Measurements from ENCODE around the gene GAP43. TPM values are rescaled to one million over a fixed set of nuclear protein-coding genes. Genes with fewer than 3 reads are reported as not detected.
A peak's percentile ranks its signal among the peaks of the same experiment; 100 is the strongest.

The GAP43 gene
- total RNA-seq, 1 donor from 2014 or later, result 17.4 TPM

GRCh38 chr3:115758076-115758763, 134.9 kb downstream of the GAP43 start:
- no peaks in the 10 kb centered on the region for H3K27me3 Mint-ChIP-seq (ENCODE audit: low read depth, unreplicated experiment)
- Histone ChIP-seq H3K4me3 (ENCODE audit: insufficient read depth, low read depth, low read length) (no peak overlapping the region), H3K27ac (ENCODE audit: low read depth, low read length) (no peak overlapping the region)

GRCh38 chr3:115760716-115761115, 137.4 kb downstream of the GAP43 start:
- H3K36me3 ChIP-seq (ENCODE audit: insufficient read depth, low read length), result no peaks in the 10 kb centered on the region
- no peaks in the 10 kb centered on the region for H3K9me3 ChIP-seq (ENCODE audit: insufficient read depth, low read depth, low read length)
- H3K4me1 Mint-ChIP-seq (ENCODE audit: low read depth, unreplicated experiment), result peaks cover 5% of the 10 kb centered on the region
- H3K27ac Mint-ChIP-seq (ENCODE audit: unreplicated experiment), result no peak overlapping the region
- no peaks in the 10 kb centered on the region for H3K36me3 Mint-ChIP-seq (ENCODE audit: low read depth, unreplicated experiment)
- no peaks in the 10 kb centered on the region for H4K20me1 ChIP-seq (ENCODE audit: insufficient read depth, low read length)
- no peaks in the 10 kb centered on the region for H3K9me3 Mint-ChIP-seq (ENCODE audit: unreplicated experiment)
- H3K4me3 Mint-ChIP-seq (ENCODE audit: unreplicated experiment), result no peak overlapping the region
- no peak overlapping the region for H3K4me3 ChIP-seq (ENCODE audit: insufficient read depth, low read depth, low read length)
- H3K27me3 ChIP-seq (ENCODE audit: insufficient read depth, low read length), result no peaks in the 10 kb centered on the region
- DNase-seq (ENCODE audit: low read depth) (no peak), FAIRE-seq (no peak)
- H2AFZ ChIP-seq (ENCODE audit: low read depth, low read length), result no peak overlapping the region
- peaks cover 1% of the 10 kb centered on the region for H3K4me1 ChIP-seq (ENCODE audit: insufficient read depth, low read length)
- H3K27ac ChIP-seq (ENCODE audit: low read depth, low read length), result no peak overlapping the region
- no peak overlapping the region for H3K4me2 ChIP-seq (ENCODE audit: low read length)
- H3K27me3 Mint-ChIP-seq (ENCODE audit: low read depth, unreplicated experiment), result no peaks in the 10 kb centered on the region
- H3K79me2 ChIP-seq (ENCODE audit: insufficient read depth, low read length), result no peaks in the 10 kb centered on the region
- H3K9ac ChIP-seq (ENCODE audit: low read length), result no peak overlapping the region
- no peak for TF ChIP-seq EZH2 (IDR thresholded peaks at IDR 0.05; ENCODE audit: insufficient read depth, low read length)
- TF ChIP-seq CTCF (IDR thresholded peaks at IDR 0.05; ENCODE audit: insufficient read depth, low read depth, low read length), result no peak

More at GRCh38 chr3:115758076-115758763, 134.9 kb downstream of the GAP43 start:
- H3K36me3 ChIP-seq (ENCODE audit: insufficient read depth, low read length), result no peaks in the 10 kb centered on the region
- Mint-ChIP-seq H3K4me3 (ENCODE audit: unreplicated experiment) (no peak overlapping the region), H3K9me3 (ENCODE audit: unreplicated experiment) (peaks cover 7% of the 10 kb centered on the region), H3K4me1 (ENCODE audit: low read depth, unreplicated experiment) (peaks cover 5% of the 10 kb centered on the region), H3K36me3 (ENCODE audit: low read depth, unreplicated experiment) (no peaks in the 10 kb centered on the region), H3K27ac (ENCODE audit: unreplicated experiment) (no peak overlapping the region)
- H4K20me1 ChIP-seq (ENCODE audit: insufficient read depth, low read length), result no peaks in the 10 kb centered on the region
- DNase-seq (ENCODE audit: low read depth) (peak; percentile 20), FAIRE-seq (no peak)
- H3K79me2 ChIP-seq (ENCODE audit: insufficient read depth, low read length), result no peaks in the 10 kb centered on the region
- no peaks in the 10 kb centered on the region for H3K27me3 ChIP-seq (ENCODE audit: insufficient read depth, low read length)
- no peaks in the 10 kb centered on the region for H3K9me3 ChIP-seq (ENCODE audit: insufficient read depth, low read depth, low read length)
- H3K9ac ChIP-seq (ENCODE audit: low read length), result no peak overlapping the region
- H2AFZ ChIP-seq (ENCODE audit: low read depth, low read length), result no peak overlapping the region
- H3K4me1 ChIP-seq (ENCODE audit: insufficient read depth, low read length), result no peaks in the 10 kb centered on the region
- H3K4me2 ChIP-seq (ENCODE audit: low read length), result peak overlapping the region; percentile 16
- TF ChIP-seq CTCF (IDR thresholded peaks at IDR 0.05; ENCODE audit: insufficient read depth, low read depth, low read length) (no peak), EZH2 (IDR thresholded peaks at IDR 0.05; ENCODE audit: insufficient read depth, low read length) (no peak)

GRCh38 chr3:115761927-115762305, 138.6 kb downstream of the GAP43 start:
- TF ChIP-seq EZH2 (IDR thresholded peaks at IDR 0.05; ENCODE audit: insufficient read depth, low read length) (no peak), CTCF (IDR thresholded peaks at IDR 0.05; ENCODE audit: insufficient read depth, low read depth, low read length) (no peak)
- Histone ChIP-seq H3K79me2 (ENCODE audit: insufficient read depth, low read length) (no peaks in the 10 kb centered on the region), H3K4me1 (ENCODE audit: insufficient read depth, low read length) (peaks cover 13% of the 10 kb centered on the region), H4K20me1 (ENCODE audit: insufficient read depth, low read length) (no peaks in the 10 kb centered on the region), H2AFZ (ENCODE audit: low read depth, low read length) (no peak overlapping the region), H3K9ac (ENCODE audit: low read length) (no peak overlapping the region), H3K36me3 (ENCODE audit: insufficient read depth, low read length) (no peaks in the 10 kb centered on the region), H3K27me3 (ENCODE audit: insufficient read depth, low read length) (no peaks in the 10 kb centered on the region), H3K9me3 (ENCODE audit: insufficient read depth, low read depth, low read length) (no peaks in the 10 kb centered on the region), H3K4me2 (ENCODE audit: low read length) (no peak overlapping the region), H3K27ac (ENCODE audit: low read depth, low read length) (no peak overlapping the region), H3K4me3 (ENCODE audit: insufficient read depth, low read depth, low read length) (no peak overlapping the region)
- H3K9me3 Mint-ChIP-seq (ENCODE audit: unreplicated experiment), result no peaks in the 10 kb centered on the region
- H3K4me3 Mint-ChIP-seq (ENCODE audit: unreplicated experiment), result no peak overlapping the region
- no peak for DNase-seq (ENCODE audit: low read depth)
- no peak overlapping the region for H3K27ac Mint-ChIP-seq (ENCODE audit: unreplicated experiment)
- peaks cover 12% of the 10 kb centered on the region for H3K4me1 Mint-ChIP-seq (ENCODE audit: low read depth, unreplicated experiment)
- no peaks in the 10 kb centered on the region for H3K36me3 Mint-ChIP-seq (ENCODE audit: low read depth, unreplicated experiment)
- H3K27me3 Mint-ChIP-seq (ENCODE audit: low read depth, unreplicated experiment), result no peaks in the 10 kb centered on the region
- FAIRE-seq, result no peak

All from astrocyte (in vitro differentiated cells and primary cell).